GM19351 (cell line): ENCODE measurements around the gene AGBL1.

Source experiments
- ATAC-seq: cut with Tn5 transposase; IDR thresholded peaks from one replicate; pipeline ENCODE4 v1.9.1; 2021; ENCODE audit warnings: mild to moderate bottlenecking, moderate library complexity; ENCODE audit not compliant: unreplicated experiment

Gene AGBL1

DNA sequence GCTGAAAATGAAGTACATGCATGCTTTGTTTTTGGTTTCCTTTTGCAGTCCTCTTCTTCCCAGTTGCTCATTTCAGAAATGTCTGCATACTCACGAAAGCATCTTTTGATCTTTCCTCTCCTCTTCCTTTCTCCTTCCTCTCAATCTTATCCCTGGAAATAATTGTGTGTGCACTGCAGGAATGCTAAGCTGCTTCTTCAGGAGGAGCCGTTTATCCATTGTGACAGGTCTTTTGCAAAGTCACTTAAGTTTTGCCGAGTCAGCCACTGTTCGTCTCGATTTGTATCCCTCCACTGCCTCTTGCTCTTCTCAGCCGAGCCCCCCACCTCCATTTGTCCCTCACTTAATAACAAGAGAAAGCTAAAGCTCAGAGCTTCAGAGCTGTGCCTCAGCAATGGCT is 597.6 kb downstream of the AGBL1 start:
- ATAC-seq, result no peak

DNA sequence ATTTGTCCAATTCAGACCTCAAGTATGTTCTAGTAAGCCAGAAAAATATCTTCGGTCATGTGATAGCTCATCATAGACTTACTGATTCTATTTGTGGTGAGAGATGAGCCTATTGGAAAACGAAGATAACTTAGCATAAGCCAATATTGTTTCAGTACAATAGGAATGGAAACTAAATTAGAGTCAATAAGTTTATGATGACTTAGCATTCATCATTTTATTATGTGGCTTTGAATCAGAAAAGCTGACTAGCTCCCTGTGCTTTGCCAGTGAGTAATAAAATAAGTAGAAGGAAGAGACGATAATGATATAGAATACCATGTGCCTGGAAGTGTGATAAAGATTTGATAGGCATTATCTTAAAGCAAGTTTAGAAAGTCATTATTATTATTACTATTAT is 605.6 kb downstream of the AGBL1 start:
- no peak for ATAC-seq

DNA sequence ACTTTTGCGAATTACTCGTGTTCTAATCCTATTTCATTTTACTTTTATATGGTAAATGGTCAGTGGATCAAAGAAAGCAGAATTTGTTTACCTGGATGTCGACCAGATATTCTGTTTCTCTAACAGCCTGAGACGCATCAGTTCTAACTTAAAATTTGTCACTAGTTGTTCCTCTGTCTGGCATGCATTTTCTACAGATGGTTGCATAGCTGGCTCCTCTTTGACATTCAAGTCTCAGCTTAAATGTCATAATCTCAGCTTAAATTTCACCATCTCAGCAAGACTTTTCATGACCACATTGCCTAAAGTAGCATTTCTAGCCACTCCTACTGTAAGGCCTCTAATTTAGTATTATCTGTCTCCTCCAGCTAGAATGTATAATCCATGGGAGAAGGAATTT is 609.3 kb downstream of the AGBL1 start:
- ATAC-seq, result no peak

DNA sequence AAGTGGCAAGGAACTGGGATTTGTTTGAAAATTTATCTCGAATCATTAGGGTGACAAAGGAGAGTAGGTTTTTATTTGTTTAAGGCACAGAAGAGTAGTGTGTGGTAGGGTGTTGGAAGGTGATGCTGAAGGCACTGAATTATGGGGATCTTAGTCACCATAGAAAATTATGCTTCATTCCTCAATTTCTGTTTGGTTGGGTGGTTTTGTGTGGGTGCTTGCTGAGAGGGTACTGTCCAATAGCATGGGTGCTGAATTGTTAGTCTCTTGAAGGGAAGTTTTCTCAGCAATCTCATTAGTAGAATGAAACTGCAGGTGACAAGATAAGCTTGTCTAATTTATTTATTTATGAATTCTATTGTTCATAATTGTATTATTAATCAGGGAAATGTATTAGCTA is 610.9 kb downstream of the AGBL1 start:
- no peak for ATAC-seq

DNA sequence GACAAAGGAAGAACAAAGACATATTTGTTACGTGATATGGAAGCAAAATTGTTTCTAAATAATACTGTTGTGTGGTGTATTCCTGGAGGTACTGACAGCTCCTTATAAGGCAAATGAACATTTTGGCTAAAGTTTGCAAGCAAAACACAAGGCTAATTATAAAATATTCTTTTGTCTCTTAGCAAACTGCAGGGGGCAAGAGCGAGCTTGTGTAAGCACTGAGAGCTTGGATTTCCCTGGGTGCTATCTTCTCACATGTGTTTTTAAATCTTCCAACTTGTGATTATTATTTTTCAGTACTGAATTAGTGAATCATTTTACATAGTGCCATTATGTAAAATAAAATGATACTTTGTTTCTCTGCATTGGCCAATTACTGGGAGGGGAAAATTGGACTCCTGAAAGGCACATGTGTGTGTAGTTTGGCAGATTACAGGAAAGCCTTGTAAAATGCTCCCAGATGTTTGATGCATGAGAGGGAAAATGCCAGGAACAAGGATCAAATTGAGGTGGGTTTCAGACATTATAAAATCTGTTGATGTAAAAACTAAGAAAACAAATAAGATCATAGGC is 611.5 kb downstream of the AGBL1 start:
- ATAC-seq, result no peak

DNA sequence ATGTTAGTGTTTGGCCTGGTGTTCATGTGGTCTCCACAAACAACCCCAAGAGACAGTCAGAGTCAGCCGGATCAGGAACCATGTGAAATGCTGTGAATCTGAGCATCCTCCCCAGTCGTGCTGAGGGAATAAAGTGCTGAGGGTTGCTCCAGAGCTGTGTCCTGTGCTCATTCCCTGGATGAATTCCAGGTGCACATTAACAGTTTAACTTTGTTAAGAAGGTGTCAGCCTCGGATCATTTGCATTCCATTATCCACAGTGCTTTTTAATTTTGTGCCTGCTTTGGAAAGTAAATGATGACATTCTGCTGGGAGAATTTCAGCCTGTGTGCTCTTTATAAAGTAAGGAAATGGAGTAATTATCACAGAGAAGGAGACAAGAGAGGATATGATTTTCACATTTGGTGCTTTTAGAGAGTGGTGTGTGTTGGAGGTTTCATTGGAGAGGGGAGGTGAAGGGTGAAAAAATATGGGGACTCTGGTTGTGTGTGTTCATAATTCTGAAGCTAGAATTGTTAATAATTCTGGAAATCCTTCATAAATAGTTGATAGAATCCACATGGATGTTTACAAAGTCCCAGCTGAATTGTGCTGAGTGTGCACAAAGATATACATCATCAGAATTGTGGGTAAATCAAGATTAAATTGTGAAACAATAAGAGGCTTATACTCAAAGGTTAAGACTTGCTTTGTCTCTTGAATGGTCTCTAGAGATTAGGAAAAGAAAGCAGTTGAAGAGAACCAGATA is 621.4 kb downstream of the AGBL1 start:
- no peak for ATAC-seq

DNA sequence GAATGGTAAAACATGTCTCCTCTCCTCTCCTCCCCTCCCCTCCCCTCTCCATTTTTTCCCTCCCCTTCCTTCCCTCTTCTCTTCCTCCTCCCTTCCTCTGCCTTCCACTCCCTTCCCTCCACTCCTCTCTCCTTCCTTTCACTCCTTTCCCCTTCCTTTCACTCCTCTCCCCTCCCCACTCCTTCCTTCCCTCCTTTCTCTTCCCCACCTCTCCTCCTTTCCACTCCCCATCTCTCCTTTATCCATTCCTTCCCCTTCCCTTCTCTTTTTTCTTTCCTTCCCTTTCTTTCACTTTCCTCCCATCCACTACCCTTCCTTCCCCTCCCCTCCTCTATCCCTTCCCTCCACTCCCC is 621.9 kb downstream of the AGBL1 start:
- no peak for ATAC-seq

DNA sequence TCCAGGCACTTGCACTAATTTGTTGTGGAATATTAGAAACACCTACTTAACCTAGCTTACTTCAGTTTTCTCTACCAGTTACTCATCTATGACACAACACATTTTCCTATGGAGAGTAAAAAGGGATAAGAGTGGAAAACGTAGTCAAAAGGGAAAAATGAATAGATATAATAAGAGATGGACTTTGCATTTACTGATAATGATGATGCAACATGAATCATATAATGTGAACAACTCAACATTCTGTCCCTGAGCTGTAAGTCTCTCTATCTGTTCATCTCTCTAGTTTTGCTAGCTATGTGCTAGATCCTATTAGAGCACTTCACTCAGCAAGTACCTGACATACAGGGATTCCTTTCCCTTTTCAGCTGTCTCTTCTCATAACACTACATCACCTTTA is 627.1 kb downstream of the AGBL1 start:
- no peak for ATAC-seq

DNA sequence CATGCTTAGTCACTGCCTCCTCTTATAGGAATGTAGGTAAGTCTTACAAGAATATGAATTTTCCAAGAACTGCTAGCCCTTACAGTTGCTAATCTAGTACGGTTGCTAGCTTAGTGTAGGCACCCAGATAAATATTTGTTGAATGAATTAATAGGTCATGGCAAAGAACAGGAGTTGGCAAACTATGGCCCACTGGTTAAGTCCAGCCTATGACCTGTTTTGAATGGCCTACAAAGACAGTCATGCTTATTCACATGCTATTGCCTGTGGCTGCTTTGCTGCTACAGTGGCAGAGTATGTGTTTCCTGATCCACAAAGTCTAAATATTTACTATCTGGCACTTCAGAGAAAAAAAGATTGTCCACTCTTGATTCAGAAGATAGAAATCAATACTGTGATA is 631.8 kb downstream of the AGBL1 start:
- ATAC-seq, result no peak

DNA sequence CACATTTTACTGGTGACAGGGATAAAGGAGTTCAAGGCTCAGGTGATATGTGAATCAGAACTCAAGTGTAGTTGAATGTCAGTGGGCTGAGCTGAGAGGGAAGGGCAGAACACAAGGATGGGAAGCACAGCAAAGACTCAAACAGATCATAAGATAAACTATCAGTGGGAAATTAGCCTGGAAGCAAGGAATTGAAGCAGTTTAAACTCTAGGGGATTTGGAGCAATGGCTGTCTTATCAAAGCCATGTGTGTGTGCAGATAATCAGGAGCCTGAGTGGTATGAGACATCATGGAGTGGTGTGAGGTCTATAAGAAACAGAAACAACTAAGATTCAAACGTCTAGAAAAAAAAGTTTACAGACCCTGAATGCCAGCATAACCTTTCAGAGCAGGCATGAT is 634.6 kb downstream of the AGBL1 start:
- ATAC-seq, result no peak

DNA sequence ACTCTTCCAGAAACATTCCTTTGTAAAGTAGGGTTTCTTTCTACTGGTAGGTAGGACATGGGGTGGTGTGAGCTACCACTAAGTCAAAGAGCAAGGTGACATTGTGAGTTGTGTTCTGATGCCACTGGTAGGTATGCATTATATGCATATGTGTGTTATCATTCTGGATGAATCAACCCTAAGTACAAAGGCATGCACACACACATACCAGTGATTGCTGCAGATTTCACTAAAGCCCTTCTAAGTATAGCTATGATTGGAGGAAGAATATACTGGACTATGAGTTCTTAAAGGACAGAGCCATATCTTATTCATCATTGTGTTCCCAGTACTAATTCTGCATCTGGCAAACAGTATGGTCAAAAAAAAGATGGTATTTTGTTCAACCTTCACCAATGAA is 646.0 kb downstream of the AGBL1 start:
- no peak for ATAC-seq

DNA sequence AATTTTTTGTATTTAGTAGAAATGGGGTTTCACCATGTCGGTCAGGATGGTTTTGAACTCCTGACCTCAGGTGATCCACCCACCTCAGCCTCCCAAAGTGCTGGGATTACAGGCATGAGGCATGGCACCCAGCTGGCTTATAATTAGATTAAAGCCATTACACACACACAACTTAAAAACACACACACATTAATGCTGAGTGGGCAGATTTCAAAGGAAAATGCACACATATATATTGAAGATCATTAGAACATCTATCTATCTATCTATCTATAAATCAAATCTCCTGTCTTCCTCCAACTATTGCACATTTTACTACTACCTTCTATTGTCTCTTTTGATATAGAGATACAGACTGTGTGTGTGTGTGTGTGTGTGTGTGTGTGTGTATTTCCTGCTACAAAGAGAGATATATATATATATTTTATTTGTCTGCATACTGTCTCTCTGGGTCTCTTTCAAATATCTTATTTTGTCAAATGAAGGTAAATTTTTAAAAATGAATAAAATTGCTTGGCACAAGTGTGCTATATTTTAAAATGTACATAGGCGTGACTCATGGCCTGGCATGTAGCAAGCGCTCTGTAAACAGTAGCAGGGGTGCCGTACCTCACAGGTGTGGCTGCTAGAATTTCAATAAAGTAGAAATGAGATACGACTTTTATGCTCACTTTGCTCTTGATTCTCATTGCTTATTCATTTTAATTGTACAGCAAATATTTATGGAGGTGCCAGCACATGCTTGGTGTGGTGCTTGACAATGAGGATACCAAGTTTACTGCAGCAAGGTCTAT is 655.8 kb downstream of the AGBL1 start:
- no peak for ATAC-seq

DNA sequence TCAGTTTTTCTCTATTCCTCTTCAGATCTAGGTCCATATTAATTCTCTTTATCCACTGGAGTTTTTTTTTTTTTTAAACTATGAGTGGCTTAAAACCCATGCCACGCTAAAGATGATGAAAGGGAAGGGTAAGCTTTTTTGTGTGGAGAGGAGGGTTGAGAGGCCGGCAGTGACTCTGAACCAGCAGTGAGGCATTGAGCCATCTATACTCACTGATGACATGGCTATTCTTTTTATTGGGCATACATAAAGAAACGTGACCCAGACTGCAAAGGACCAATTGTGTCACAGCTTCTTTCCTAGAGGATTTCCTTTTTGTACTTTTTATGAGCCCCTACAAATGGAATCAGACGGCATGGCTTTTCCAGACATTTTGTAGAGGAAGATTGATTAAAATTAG is 662.2 kb downstream of the AGBL1 start:
- no peak for ATAC-seq

DNA sequence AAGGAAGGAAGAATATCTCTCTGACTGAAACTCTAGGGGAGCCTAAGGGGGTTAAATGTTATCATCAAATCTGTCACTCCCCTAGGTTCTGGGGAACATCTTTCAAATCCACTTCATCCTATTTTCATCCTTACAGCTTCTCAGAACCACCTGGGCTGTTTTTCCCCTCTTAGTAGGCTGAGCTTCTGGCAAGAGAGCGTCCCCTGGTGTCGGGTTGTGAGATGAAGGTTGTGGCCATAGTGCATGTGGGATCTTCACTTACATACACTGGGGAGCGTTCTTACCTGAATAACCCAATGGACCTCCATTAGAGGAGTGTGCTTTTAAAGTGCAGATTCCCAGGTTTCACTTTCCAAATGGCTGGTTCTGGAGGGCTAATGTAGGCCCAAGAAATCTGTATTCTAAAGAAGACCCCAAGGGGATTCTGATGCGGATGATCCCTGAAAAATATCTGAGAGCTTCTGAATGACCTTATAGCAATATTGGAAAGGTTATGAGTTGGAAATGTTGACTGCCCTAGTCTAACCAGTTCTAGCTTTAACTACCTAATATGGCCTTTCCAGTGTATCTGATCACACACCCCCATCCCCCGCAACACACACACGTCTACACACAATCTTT is 663.7 kb downstream of the AGBL1 start:
- no peak for ATAC-seq

DNA sequence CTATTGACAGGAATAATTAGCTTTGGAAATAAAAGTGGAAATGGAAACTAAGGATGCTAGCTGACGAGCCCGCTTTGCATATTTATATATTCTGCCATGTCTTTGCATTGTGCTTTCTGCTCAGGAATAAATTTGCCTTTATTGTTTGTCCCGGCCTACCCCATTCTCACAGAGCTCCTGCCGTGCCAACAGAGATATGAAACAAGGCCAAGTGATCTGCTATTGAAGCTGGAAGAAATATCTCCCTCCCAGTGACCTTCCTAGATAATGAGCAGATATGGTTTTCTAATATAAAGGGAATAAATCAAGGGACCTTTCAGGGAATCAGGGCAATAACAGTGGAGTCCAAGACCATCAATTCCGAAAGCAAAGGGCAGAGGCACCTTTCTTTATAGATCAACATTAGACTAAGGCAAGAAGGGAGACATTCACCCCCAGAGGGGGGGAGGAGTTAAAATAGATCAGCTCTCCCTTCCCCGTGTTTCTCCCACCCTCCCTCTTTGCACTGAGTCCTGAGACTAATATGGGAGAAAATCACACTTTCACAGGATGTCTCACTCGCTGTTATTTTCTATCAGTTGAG is 664.6 kb downstream of the AGBL1 start:
- no peak for ATAC-seq

DNA sequence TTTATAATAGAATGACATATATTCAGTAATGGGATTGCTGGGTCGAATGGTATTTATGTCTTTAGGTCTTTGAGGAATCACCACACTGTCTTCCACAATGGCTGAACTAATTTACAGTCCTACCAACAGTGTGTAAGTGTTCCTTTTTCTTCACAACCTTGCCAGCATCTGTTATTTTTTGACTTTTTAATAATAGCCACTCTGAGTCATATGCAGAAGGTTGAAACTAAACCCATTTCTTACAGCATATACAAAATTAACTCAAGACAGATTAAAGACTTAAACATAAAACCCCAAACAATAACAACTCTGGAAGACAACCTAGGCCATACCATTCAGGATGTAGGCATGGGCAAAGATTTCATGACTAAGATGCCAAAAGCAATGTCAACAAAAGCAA is 671.4 kb downstream of the AGBL1 start:
- no peak for ATAC-seq

DNA sequence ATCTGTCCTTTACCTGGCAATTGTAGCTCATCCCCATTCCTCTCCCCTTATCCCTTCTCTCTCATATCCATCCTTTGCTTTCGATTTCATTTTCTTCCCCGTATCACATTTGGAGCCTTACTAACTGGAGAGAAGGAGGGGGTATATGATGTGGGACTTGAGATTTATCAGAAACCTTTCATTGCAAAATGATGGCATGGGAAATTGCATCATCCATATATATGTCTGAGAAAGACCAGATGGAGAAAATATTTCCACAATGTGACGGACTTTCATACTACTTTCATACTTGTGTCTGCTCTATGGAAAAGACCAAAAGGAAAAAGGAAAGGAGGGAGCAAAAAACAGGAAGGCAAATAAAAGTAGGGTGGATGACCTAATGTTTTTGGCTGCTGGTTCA is 675.2 kb downstream of the AGBL1 start:
- no peak for ATAC-seq

DNA sequence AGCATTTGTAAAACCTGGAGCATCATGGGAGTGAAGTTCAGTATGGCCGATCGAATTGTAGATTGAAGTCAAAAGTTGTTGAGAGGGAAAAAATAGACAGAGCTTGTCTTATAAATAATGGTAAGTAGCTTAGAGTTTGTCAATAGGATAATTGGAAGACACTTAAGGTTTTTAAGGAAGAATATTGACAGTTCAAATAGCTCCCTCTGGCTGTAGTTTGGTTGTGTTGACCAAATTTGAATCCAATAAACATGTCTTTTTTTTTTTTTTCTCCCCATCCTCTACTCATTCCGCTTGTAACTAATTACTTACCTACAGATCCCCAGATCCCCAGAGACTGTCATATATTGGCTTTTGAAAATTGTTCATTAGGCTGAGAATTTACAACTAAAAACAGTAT is 677.0 kb downstream of the AGBL1 start:
- no peak for ATAC-seq

DNA sequence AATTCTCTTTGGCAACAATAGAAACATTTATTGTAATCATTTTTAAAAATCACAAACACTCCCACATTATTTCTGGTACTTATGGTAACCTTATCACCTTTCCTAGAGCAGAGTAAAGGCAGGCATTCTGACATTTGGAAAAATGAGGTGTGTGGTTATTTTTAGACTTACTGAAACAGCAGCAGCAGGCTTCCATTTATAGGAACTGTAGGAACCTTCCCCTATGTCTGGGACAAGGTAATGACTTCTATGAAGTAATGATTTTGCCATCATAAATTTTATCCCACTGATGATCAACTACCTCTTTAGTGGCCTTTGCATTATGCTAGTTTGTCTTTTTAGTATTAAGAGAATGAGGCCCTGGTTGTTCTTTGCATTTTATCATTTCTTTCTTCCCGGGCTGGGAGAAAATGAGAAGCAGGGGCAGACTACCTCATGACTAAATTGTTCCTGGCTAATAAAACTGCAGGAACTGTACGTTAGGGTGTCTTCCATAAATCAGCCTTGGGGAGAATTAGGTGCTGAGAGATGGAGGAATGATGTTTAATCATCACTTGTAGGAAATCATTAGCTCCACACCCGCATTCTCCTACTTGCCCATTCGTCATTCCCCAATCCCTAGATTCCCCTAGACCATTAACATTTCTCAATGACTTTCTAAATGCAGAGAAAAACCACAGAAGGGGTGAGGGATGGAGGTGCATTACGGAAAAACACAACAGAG is 680.3 kb downstream of the AGBL1 start:
- no peak for ATAC-seq

DNA sequence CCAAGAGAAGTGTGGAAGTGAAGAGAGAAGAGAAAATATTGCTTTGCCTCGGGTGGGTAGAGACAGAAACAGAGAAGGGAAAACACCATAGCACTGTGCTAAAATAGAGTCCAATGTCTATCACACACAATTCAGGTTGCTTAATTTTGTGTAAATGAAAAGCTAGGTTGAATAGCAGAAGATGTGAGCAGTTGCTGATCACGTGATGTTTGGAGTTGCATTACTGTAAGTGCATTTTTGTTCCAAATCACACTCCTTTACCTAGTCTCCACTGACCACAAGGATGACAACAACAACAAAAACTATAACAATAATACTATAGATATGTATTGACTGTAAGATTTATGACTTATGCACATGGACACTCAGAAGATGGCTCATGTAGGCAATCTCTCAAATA is 683.2 kb downstream of the AGBL1 start:
- ATAC-seq, result no peak

DNA sequence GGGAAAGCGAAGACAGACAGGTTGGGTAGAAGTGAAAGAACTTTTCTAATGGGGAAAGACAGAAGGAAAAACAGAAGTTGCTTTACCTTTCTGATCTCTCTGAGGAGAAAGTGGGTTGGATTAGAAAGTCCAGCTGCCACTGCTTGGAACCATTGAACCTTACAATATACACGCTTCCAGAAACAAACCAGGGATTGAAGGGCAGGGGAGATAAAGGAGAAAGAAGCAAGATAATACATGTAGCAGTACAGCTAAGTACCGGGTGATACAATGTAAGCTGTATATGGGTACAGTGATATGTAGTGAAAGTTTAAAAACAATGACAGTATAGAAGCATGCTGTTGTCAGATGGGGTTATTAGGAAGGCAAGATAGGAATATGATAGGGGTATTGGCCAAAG is 684.4 kb downstream of the AGBL1 start:
- ATAC-seq, result no peak
